Ectodermal cell (in vitro differentiated cells): ENCODE data around the gene GALNT13.

Experiments used
- H3K27ac ChIP-seq: 2 replicates; pipeline ENCODE4 v1.7.0; 2013; ENCODE audit warnings: mild to moderate bottlenecking, low read depth, low read length; ENCODE audit not compliant: insufficient read depth, poor library complexity, severe bottlenecking
- H3K27me3 ChIP-seq: 2 replicates; pipeline ENCODE4 v1.7.0; 2013; ENCODE audit warnings: mild to moderate bottlenecking, low read length; ENCODE audit not compliant: insufficient read depth, control insufficient read depth, poor library complexity, severe bottlenecking
- H3K36me3 ChIP-seq: one replicate; pipeline ENCODE4 v1.7.0; 2013; ENCODE audit warnings: low read length; ENCODE audit not compliant: control insufficient read depth, insufficient read depth
- H3K4me1 ChIP-seq: one replicate; pipeline ENCODE4 v1.7.0; 2013; ENCODE audit warnings: low read length; ENCODE audit not compliant: control insufficient read depth, insufficient read depth
- H3K4me3 ChIP-seq: 2 replicates; pipeline ENCODE4 v1.7.0; 2013; ENCODE audit warnings: low read depth, low read length, control low read depth; ENCODE audit not compliant: insufficient read depth
- H3K9me3 ChIP-seq: 2 replicates; pipeline ENCODE4 v1.7.0; 2013; ENCODE audit warnings: mild to moderate bottlenecking, low read length, moderate library complexity; ENCODE audit not compliant: control insufficient read depth
- WGBS, 2 experiments: methylation state at CpG; one replicate each; pipeline ENCODE4 v1.1.7; 2013; ENCODE audit warnings: missing lambda C conversion rate in 2 of 2; 5-methylcytosine and 5-hydroxymethylcytosine counted together

Gene GALNT13

GRCh38 chr2:154381931-154382794, 510.4 kb downstream of the GALNT13 start:
- 60 to 100% methylated on average over 1 of the region's 2 CpGs for WGBS, 2 experiments
- Histone ChIP-seq H3K4me1 (no peaks in the 10 kb centered on the region), H3K27me3 (no peaks in the 10 kb centered on the region), H3K36me3 (no peaks in the 10 kb centered on the region), H3K4me3 (no peak overlapping the region), H3K27ac (no peak overlapping the region), H3K9me3 (no peaks in the 10 kb centered on the region)

GRCh38 chr2:154386186-154386585, 514.5 kb downstream of the GALNT13 start:
- Histone ChIP-seq H3K27me3 (no peaks in the 10 kb centered on the region), H3K4me3 (no peak overlapping the region), H3K4me1 (no peaks in the 10 kb centered on the region), H3K9me3 (no peaks in the 10 kb centered on the region), H3K36me3 (no peaks in the 10 kb centered on the region), H3K27ac (no peak overlapping the region)

DNA sequence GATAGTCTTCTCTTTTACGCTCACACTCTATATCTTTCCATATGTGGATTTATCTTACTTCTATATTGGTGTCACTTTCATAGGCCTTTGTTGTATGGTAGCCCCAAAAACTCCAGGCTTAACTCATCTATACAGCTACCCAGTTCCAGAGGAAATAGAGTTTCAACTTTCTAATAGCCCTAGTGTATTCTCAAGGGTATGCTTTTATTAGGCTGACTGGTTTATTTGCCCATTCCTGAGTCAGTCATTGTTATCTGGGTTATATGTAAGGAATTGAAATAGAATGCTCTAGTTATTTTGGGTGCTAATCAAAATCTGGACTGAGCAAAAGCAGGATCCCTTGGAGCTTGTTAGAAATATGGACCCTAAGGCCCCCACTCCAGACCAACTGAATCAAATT, 519.3 kb downstream of the GALNT13 start:
- no peak overlapping the region for H3K27ac ChIP-seq
- no peaks in the 10 kb centered on the region for H3K9me3 ChIP-seq
- H3K4me3 ChIP-seq = no peak overlapping the region
- no peaks in the 10 kb centered on the region for H3K36me3 ChIP-seq
- no peaks in the 10 kb centered on the region for H3K4me1 ChIP-seq
- no peaks in the 10 kb centered on the region for H3K27me3 ChIP-seq
- 100% methylated on average over 1 of the region's 1 CpG; no CpG with 5 or more reads in 1 of the 2 experiments for WGBS, 2 experiments

DNA sequence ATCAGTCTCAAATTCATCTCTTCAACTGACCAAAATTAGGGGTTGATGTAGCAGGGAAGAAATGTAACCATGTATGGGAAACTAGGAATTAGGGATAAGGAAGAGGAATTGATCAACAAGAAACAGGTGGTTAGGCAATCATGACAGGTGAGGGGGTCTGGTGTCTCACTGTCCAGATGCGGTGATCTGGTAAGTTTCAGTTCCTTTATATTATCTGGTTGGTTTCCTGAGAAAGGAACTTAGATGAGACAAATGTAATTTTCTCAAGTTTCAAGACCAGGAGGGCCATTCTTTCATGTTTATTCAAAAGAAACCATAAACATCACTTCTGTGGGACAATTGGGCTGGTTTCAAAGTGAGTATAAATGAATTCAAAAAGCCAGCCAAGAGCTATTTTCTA, 520.5 kb downstream of the GALNT13 start:
- Histone ChIP-seq H3K9me3 (no peaks in the 10 kb centered on the region), H3K27me3 (no peaks in the 10 kb centered on the region), H3K4me1 (no peaks in the 10 kb centered on the region), H3K36me3 (no peaks in the 10 kb centered on the region), H3K4me3 (no peak overlapping the region), H3K27ac (no peak overlapping the region)
- 95 to 100% methylated on average over 1 of the region's 1 CpG for WGBS, 2 experiments

DNA sequence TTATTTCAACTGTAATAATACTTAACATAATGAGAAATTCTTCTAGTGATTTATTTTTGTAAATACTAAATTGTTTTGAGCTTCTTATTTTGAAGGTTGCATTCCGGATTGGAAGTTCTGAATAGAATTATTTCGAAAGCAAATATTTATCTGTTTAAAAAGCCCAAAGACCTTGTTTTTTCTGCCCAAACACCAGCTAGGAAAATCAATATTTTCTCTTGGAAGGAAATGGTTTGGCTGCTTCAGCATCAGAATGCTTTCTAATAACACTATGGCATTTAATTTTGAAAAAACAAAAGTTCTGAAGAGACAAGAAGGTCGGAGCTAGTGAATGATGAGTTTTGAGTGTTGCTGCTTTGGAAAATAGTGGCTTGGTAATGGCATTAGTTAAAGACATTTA, 522.9 kb downstream of the GALNT13 start:
- Histone ChIP-seq H3K36me3 (no peaks in the 10 kb centered on the region), H3K27me3 (no peaks in the 10 kb centered on the region), H3K27ac (no peak overlapping the region), H3K9me3 (no peaks in the 10 kb centered on the region), H3K4me1 (no peaks in the 10 kb centered on the region), H3K4me3 (no peak overlapping the region)
- WGBS, 2 experiments = 93 to 100% methylated on average over 2 to 3 of the region's 3 CpGs

DNA sequence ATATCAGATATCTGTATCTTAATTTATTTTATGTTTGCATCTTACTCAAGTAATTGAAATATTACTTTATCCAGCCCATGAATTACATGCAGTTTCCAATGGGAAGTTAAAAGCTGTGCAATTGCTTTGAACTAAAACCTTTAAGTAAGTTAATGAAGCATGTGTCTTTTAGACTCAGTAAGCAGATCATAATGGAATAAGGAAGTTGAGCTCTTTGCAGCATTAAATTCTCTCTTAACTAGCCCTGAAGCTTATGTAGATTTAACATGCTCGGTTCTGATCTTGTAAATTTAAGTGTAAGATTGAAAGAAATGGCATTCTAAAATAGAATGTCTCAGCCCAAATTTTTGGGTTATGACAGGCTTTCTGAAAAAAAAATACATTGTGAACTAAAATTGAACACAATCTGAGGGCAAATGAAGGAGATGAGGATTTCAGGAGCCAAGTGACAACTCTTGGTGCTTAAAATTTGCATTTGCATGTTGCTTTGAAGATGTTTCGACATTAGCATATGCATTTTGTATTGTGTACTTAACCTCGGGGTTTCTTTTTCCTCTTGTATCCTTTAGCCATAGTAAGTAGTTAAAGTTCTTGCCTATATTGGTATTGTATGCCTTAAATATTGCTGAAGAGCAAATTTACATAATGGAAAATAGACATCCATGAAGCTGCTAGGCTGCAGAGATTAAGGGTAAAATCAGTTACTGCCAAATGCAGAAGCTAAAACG, 529.0 kb downstream of the GALNT13 start:
- Histone ChIP-seq H3K4me3 (no peak overlapping the region), H3K9me3 (no peaks in the 10 kb centered on the region), H3K36me3 (no peaks in the 10 kb centered on the region), H3K27ac (no peak overlapping the region), H3K27me3 (no peaks in the 10 kb centered on the region), H3K4me1 (no peaks in the 10 kb centered on the region)
- 38 to 50% methylated on average over 4 of the region's 4 CpGs for WGBS, 2 experiments

DNA sequence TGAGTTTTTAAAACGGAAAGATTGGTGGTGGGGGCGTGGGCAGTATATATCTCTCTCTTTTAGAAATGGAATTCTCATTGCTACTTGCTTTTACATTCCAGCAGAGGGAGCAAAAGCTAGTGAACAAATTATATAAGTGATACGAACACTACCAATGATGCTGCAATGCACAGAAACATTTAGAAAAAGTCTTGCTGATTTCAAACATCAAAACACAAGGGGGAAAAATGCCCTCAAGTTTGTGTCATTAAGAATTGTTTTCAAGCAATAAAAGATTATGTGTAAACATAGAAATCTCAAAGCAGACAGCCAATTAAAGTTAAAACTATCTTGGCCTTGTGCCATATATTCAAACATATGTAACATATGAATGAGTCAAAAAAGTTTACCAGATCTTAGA, 530.5 kb downstream of the GALNT13 start:
- Histone ChIP-seq H3K36me3 (no peaks in the 10 kb centered on the region), H3K4me1 (no peaks in the 10 kb centered on the region), H3K27ac (no peak overlapping the region), H3K27me3 (no peaks in the 10 kb centered on the region), H3K9me3 (no peaks in the 10 kb centered on the region), H3K4me3 (no peak overlapping the region)
- 69 to 88% methylated on average over 3 of the region's 3 CpGs for WGBS, 2 experiments

DNA sequence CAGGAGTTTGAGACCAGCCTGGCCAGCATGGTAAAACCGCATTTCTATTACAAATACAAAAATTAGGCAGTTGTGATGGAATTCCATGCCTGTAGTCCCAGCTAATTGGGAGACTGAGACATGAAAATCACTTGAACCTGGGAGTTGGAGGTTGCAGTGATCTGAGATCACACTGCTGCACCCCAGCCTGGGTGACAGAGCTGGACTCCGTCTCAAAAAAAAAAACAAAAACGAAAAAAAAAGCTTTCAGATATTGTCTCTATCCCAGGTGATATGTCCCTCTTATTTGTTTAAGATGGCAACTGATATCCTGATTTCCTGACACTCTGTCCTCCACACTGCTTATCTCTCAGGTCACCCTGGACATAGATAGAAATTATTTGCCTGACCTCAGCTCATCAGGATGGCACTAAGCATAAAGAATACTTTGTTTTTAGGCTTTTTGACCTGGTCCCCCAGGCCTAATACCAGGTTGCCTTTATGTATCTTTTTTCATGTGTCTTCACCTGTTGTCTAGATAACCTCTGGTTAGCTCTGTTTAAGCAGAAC, 531.6 kb downstream of the GALNT13 start:
- H3K27me3 ChIP-seq = no peaks in the 10 kb centered on the region
- H3K4me1 ChIP-seq = no peaks in the 10 kb centered on the region
- H3K36me3 ChIP-seq = no peaks in the 10 kb centered on the region
- no peaks in the 10 kb centered on the region for H3K9me3 ChIP-seq
- no peak overlapping the region for H3K4me3 ChIP-seq
- no peak overlapping the region for H3K27ac ChIP-seq
- 85 to 98% methylated on average over 3 of the region's 3 CpGs for WGBS, 2 experiments

DNA sequence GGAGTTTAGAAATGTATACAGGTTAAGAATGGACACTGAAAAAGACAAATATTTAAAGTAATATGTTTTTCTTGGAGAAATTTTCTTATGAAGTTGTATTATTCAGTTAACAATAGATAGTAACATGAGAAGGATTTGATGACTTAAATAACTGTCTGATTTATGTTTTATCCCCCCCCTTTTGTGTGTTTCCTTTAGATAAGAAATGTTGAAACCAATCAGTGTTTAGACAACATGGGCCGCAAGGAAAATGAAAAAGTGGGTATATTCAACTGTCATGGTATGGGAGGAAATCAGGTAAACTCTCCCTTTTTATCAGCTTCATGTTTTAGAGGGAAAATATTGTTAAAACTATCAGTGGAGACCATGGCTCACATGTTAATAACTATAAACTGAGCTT, 537.1 kb downstream of the GALNT13 start:
- Histone ChIP-seq H3K4me1 (no peaks in the 10 kb centered on the region), H3K36me3 (no peaks in the 10 kb centered on the region), H3K27me3 (no peaks in the 10 kb centered on the region), H3K9me3 (no peaks in the 10 kb centered on the region), H3K4me3 (no peak overlapping the region), H3K27ac (no peak overlapping the region)
- 100% methylated on average over 1 of the region's 1 CpG; no CpG with 5 or more reads in 1 of the 2 experiments for WGBS, 2 experiments

GRCh38 chr2:154422251-154422650, 550.5 kb downstream of the GALNT13 start:
- Histone ChIP-seq H3K36me3 (no peaks in the 10 kb centered on the region), H3K27me3 (no peaks in the 10 kb centered on the region), H3K4me1 (no peaks in the 10 kb centered on the region), H3K4me3 (no peak overlapping the region), H3K27ac (no peak overlapping the region), H3K9me3 (no peaks in the 10 kb centered on the region)
- WGBS, 2 experiments = 100% methylated on average over 1 of the region's 1 CpG
